Mucosa of descending colon (tissue), 3 donors: ENCODE data around the gene STPG4. TPM values are rescaled to one million over a fixed set of nuclear protein-coding genes. Genes with fewer than 3 reads are reported as not detected.
A peak's percentile ranks its signal among the peaks of the same experiment; 100 is the strongest.

Experiments
- ATAC-seq: fragments of 200-7000 bp; cut with Tn5 transposase; one replicate; pipeline ENCODE4 v1.9.1; 2020; ENCODE audit warnings: mild to moderate bottlenecking, moderate library complexity
- DNase-seq, 3 donors: peaks; one replicate each; pipeline ENCODE4 v3.0.0-alpha.2; 2020
- H3K36me3 ChIP-seq: fragments of 200-600 bp; one replicate; pipeline ENCODE4 v1.8.0; 2021; ENCODE audit warnings: low read depth, mild to moderate bottlenecking
- H3K4me1 ChIP-seq: fragments of 200-600 bp; one replicate; pipeline ENCODE4 v1.8.0; 2021; ENCODE audit warnings: low read depth, mild to moderate bottlenecking
- H3K4me3 ChIP-seq: fragments of 200-600 bp; one replicate; pipeline ENCODE4 v1.8.0; 2021; ENCODE audit warnings: mild to moderate bottlenecking
- H3K9me3 ChIP-seq: fragments of 200-600 bp; one replicate; pipeline ENCODE4 v1.8.0; 2021; ENCODE audit warnings: mild to moderate bottlenecking
- intact Hi-C, 2 donors: fragments of 100-400 bp; cut with DNase I in 1 of 2; cut with micrococcal nuclease in 1 of 2; formaldehyde crosslinking; loops; one replicate each; pipeline versions ENCODE4 v1.11.0 to v1.11.1; 2022; cut with DNase I, micrococcal nuclease
- total RNA-seq, 3 donors: library from RNA; stranded (reverse); fragmentation: NEBNext Ultra II Directional in 2 of 3; extraction: Animal tissue kit (Norgen Biotek cat#: 25700) in 2 of 3; gene quantifications; one replicate each; pipeline versions ENCODE4 v1.2.1 to v1.2.4, GENCODE V29; 2021 to 2023
- TF ChIP-seq, protein P1 (sequence below): fragments of 200-600 bp; IDR thresholded peaks from one replicate; pipeline ENCODE4 v1.8.0; 2022; ENCODE audit warnings: antibody characterized with exemption, mild to moderate bottlenecking
- donor health status: DM: no; HTN: no; CAD: no; lungs with moderate emphysema.
- donor health status: DM: no; HTN: no; CAD: no.
- donor health status: DM: no; HTN: yes; CAD: no.

The STPG4 gene
- total RNA-seq, 3 donors from 2014 or later = 0.46 to 0.63 TPM; not detected in 1

DNA sequence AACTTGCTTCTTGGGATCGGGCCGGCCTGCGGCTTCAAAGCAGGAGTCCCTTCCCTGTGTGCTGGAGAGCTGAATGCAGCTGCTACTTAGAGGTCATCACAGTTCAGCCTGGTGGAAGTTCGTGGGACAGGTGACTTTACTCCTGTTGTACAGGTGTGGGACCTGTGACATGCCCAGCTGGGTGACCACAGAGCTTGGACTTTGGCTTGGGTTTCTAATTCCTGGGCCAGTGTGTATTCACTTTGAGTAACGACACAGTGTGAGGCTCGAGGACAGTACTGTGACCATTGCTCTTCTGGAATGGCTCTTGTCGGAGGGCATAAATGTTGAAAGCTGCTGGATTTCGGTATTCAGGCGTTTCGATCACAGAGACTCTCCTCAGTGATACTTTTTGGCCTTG, 114.5 kb downstream of the STPG4 start:
- ATAC-seq (no peak), DNase-seq (no peak)
- no peaks in the 10 kb centered on the region for H3K36me3 ChIP-seq
- H3K4me1 ChIP-seq = peaks cover 4% of the 10 kb centered on the region
- TF ChIP-seq, protein P1, sequence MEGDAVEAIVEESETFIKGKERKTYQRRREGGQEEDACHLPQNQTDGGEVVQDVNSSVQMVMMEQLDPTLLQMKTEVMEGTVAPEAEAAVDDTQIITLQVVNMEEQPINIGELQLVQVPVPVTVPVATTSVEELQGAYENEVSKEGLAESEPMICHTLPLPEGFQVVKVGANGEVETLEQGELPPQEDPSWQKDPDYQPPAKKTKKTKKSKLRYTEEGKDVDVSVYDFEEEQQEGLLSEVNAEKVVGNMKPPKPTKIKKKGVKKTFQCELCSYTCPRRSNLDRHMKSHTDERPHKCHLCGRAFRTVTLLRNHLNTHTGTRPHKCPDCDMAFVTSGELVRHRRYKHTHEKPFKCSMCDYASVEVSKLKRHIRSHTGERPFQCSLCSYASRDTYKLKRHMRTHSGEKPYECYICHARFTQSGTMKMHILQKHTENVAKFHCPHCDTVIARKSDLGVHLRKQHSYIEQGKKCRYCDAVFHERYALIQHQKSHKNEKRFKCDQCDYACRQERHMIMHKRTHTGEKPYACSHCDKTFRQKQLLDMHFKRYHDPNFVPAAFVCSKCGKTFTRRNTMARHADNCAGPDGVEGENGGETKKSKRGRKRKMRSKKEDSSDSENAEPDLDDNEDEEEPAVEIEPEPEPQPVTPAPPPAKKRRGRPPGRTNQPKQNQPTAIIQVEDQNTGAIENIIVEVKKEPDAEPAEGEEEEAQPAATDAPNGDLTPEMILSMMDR = no peak
- intact Hi-C loops = no loop called here
- no peaks in the 10 kb centered on the region for H3K9me3 ChIP-seq
- H3K4me3 ChIP-seq = no peak overlapping the region

DNA sequence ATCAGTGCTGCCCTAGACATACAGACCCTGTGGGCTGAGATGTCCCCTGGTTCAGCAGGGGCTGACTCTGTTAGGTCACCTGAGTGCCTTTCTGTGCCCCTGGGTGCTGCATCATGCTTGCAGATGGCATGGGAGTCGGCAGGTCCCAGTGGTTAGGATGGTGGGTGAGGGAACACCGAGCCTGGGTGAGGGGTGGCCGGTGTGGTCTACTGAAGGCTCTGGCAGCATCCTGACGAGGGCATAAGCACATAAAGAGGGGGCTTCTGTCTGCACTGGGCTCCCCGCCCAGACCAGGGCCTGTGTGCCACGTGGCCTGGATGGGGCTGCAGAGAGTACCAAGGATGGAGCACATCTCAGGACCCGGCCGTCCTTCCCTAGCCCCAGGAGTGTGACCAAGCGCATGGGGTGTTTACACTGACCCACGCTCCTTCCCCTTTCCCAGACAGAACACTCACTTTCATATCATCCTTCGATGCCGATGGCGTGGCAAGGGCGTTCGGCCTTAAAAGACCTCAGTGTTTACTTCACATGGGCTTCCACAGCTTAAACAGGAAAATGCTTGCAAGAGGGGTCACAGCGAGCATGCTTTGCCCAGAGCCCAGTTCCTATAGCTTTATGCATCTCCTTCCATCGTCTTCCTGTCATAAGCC, 115.1 kb downstream of the STPG4 start:
- DNase-seq = peak in 1 of 3 donors; percentile 43
- Histone ChIP-seq H3K4me1 (peaks cover 4% of the 10 kb centered on the region), H3K4me3 (no peak overlapping the region), H3K9me3 (no peaks in the 10 kb centered on the region), H3K36me3 (no peaks in the 10 kb centered on the region)
- TF ChIP-seq, protein P1 = no peak
- ATAC-seq = peak; percentile 31
- intact Hi-C loops = no loop called here

DNA sequence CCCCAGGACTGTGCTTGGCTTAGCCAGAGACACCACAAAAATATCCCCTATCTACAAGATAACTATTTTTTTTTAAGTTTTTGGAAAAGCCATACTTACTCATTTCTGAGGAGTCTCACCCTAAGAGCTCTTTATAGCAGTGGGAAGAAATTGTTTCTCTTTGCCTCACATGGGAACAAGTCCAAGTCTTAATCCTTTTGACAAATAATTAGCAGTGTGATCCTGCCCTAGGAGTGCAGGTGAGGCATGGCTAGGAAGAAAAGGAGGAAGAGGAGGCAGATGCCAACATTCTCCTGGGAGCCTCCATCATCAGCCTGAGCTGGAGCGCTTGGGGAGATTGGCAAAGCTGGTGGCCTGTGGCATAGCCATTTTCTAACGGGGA, 115.6 kb downstream of the STPG4 start:
- no peaks in the 10 kb centered on the region for H3K9me3 ChIP-seq
- no peak overlapping the region for H3K4me3 ChIP-seq
- intact Hi-C loops = no loop called here
- peaks cover 8% of the 10 kb centered on the region for H3K4me1 ChIP-seq
- DNase-seq = no peak
- no peaks in the 10 kb centered on the region for H3K36me3 ChIP-seq
- ATAC-seq = no peak
- TF ChIP-seq, protein P1 = no peak

DNA sequence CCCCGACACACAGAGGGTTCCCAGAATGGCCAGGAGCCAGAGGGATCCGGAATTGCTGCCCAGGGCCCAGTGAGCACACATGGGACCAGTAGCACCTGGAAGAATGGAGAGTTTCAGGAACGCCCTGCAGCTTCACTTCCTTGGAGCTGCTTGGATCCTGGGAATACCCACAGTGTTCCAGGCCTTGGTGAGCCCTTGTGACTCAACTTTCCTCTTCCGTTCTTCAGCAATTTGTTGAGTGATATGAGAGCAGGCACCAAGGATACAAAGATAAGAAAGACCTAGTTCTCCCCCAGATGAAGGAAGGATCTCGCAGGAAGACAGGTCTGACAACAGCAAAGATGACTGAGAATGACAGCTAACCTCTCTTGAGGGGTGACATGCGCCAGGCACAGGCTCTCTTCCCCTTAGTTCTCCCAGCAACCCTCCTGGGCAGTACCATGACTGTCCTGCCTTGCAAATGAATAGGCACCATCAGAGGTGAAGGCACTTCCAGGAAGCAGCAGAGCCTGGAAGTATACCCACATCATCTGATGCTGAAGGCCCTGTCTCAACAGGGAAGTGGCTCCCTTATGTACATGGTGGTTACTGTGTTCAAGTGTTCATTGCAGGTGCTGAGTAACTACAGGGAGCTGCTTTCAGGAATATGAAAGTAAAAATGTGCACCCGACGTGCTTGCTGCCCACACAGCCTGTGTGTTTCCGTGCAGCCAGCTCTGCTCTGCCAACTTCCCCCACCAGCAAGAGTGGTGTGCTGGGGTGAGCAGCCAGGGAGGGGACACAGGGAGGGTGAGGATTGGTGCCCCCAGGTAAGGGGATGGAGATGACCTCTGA, 116.2 kb downstream of the STPG4 start:
- intact Hi-C loops = no loop called here
- ATAC-seq (peak; percentile 3), DNase-seq (no peak)
- no peak overlapping the region for H3K4me3 ChIP-seq
- no peaks in the 10 kb centered on the region for H3K36me3 ChIP-seq
- H3K4me1 ChIP-seq = peaks cover 9% of the 10 kb centered on the region
- TF ChIP-seq, protein P1 = no peak
- no peaks in the 10 kb centered on the region for H3K9me3 ChIP-seq

DNA sequence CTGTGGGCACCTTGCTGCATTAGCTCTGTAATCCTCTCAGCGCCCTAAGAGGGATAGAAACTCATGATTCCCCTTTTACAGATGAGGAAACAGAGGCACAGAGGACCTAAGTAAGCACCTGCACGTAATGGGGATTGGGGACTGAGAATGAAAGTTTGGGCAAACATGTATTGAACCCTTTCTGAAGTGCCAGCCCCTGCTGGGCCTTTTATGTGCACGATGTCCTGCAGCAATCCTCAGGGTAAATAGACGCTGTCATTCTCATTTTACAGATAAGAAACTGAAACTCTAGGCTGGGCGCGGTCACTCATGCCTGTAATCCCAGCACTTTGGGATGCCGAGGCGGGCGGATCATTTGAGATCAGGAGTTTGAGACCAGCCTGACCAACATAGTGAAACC, 117.4 kb downstream of the STPG4 start:
- H3K4me3 ChIP-seq = no peak overlapping the region
- intact Hi-C loops = no loop called here
- peaks cover 8% of the 10 kb centered on the region for H3K4me1 ChIP-seq
- DNase-seq (peak in 1 of 3 donors; percentile 44), ATAC-seq (no peak)
- no peaks in the 10 kb centered on the region for H3K9me3 ChIP-seq
- TF ChIP-seq, protein P1 = no peak
- no peaks in the 10 kb centered on the region for H3K36me3 ChIP-seq

Other genes starting within 250 kb of the STPG4 start
- gene MCFD2, start 239.5 kb downstream of the STPG4 start, total RNA-seq = 10 to 100 TPM; 34.7 to 77.3 (median 49.5) TPM
- gene TTC7A, start 214.1 kb downstream of the STPG4 start, total RNA-seq = 10 to 100 TPM; 26.4 to 36.3 (median 34.5) TPM
- 100 to 1,000 TPM; 576 to 657 (median 608) TPM for gene CALM2, start 21.2 kb upstream of the STPG4 start, total RNA-seq
- gene EPCAM, start 214.0 kb upstream of the STPG4 start, total RNA-seq = 1,000 to 10,000 TPM in 2 of 3 donors, 100 to 1,000 TPM in 1; 730 to 1,842 (median 1,636) TPM
- 10 to 100 TPM; 10.7 to 17.4 (median 12.8) TPM for gene MSH2, start 247.8 kb upstream of the STPG4 start, total RNA-seq